SK-N-DZ (cell line): ENCODE measurements around the gene DEFB129. TPM values are rescaled to one million over a fixed set of nuclear protein-coding genes. Genes with fewer than 3 reads are reported as not detected.
"Not testable (repeated sequence)": the region's sequence is repeated elsewhere in the genome, so short reads cannot be mapped to it uniquely, and the experiment has no call there.

Source experiments
- DNase-seq: peaks from one replicate; pipeline ENCODE4 v3.0.0-alpha.2; 2015; ENCODE audit warnings: low spot score
- polyA plus RNA-seq, 2 experiments: library from polyadenylated mRNA; depleted of rRNA; stranded (reverse); fragments of >200 nt; gene quantifications; 2 replicates each; pipeline ENCODE4 v1.2.3, GENCODE V29; 2014

DEFB129 gene, protein sequence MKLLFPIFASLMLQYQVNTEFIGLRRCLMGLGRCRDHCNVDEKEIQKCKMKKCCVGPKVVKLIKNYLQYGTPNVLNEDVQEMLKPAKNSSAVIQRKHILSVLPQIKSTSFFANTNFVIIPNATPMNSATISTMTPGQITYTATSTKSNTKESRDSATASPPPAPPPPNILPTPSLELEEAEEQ
- not detected in 2 replicates for polyA plus RNA-seq (2014; cell fraction: cytosol; rRNA removed)
- not detected in 2 replicates for polyA plus RNA-seq (2014; cell fraction: nucleus; rRNA removed)

DNA sequence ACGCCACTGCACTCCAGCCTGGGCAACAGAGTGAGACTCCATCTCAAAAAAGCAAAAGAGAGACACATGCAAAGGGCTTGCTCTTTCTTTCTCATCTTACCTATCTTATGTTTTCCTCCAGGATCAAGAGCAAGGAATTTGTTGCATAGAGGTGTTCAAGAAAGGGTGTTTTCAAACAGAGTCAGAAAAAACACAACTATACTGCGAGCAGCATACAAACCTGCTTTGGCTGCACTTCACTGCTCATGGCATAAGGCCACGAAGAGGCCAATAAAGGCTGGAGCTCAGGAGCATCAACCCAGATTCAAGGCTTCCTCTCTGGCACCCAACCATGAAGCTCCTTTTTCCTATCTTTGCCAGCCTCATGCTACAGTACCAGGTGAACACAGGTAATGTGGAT is at the start of gene DEFB129:
DEFB129 (plus strand) TSS at position 301 of the 400 bp plus-strand sequence; CDS start at position 332, 31 bp downstream.
- no peak for DNase-seq

DNA sequence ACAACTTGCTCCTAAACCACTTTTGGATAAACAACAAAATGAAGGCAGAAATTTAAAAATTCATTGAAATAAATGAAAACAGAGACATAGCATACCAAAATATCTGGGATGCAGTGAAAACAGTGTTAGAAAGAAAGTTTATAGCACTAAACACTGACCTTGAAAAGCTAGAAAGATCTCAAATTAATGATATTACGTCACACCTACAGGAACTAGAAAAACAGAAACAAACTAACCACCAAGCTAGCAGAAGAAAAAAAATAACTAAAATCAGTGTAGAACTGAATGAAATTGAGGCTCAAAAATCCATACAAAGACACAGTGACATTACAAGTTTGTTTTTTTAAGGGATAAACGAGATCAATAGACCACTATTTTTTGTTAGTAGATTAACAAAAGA is 42.8 kb upstream of the DEFB129 start:
- no peak for DNase-seq

DNA sequence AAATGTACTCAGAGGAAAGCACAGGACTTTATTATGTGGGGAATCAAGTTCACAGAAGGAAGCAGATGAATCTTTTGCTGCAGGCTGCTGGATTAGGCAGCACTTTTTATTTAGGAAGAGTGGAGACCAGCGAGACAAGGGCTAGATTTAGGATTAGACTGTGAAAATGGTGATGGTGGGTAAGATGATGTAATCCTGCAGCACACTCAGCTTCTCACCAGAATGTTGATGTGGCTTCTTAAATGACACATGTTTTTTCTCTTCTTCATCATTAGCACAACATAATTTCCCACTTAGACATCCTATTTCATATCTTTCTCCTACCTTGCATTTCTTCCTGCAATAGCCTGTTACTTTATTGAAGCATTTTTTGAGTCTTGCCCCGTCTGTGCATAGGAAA is 39.3 kb upstream of the DEFB129 start:
- no peak for DNase-seq

DNA sequence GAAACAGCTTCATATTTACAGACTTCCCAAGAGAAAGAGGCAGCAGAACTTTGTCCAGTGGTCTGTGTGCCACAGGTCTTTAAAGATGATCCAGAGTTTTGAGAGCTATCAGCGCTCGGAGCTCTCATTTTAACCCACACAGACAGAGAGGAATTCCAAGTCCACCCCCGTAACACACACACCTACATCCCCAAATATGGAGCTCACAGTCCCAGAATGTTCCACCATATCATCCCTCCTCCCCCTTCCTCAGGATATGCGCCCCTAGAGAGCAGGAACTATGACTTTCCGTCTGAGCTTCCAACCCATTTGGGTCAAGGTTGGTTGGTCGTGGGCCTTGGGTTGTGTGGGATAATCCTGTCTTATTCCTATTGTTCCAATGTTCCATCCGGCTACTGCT is 37.4 kb upstream of the DEFB129 start, which contains the start of gene DEFB128:
DEFB128 (minus strand) TSS at position 101 of the 400 bp plus-strand sequence; CDS start at position 13, 88 bp downstream.
- no peak for DNase-seq

DNA sequence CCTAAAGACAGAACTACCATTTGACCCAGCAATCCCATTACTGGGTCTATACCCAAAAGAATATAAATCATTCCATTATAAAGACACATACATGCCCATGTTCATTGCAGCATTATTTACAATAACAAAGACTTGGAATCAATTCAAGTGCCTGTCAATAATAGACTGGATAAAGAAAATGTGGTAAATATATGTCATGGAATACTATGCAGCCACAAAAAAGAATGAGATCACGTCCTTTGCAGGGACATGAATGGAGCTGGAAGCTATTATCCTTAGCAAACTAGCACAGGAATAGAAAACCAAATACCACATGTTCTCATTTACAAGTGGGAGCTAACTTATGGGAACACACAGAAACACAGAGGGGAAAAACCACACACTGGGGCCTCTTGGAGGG is 28.8 kb upstream of the DEFB129 start:
- no peak for DNase-seq

DNA sequence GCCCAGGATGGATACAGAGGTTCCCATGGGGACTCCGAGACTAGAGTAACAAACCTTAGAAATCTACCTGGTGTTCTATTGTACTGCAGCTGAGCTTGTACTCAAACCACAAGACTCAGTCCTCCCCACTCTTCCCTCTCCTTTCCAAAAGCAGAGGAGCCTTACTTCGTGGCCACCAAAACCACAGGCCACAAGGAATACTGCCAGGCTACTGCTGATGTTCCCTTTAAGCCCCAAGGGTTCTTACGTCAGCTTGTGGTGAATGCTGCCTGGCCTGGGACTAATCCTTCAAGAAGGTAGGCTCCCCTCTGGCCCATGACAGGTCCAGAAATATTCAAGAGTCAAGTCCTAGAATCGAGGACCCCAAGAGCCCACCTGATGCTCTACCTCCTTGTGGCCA is 27.1 kb upstream of the DEFB129 start:
- DNase-seq, result no peak

DNA sequence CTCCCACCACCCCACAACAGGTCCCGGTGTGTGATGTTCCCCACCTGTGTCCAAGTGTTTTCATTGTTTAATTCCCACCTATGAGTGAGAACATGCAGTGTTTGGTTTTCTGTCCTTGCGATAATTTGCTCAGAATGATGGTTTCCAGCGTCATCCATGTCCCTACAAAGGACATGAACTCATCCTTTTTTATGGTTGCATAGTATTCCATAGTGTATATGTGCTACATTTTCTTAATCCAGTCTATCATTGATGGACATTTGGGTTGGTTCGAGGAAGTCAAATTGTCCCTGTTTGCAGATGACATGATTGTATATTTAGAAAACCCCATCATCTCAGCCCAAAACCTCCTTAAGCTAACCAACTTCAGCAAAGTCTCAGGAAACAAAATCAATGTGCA is 23.4 kb upstream of the DEFB129 start:
- DNase-seq, result not testable (repeated sequence)

DNA sequence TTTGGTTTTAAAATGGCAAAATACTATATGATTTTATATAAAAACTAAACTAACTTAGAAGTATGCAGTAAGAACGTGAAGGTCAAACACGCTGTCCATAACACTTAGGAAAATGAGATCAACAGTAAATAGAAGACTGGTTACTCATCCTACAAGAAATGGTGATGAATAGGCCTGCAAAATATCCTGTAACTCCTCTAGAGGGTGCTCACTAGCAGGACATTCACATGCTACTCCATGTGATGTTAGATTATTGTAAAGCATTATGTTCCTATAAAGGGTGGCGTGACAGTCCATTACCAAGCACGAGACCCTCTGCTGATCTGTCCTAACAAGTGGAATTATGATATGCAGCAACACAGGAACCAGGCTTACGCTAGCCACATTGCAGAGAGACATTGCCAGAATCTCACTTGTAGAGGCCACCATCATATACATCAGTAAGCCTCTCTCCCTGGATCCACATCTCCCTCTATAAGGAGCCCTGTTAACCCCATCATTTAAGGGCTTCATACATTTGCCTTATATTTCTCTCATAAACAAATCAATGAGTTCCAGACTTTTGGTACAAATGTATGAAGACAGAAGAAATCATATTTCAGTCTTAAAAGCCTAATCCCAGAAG is 18.0 kb upstream of the DEFB129 start:
- peak; percentile 49 for DNase-seq

DNA sequence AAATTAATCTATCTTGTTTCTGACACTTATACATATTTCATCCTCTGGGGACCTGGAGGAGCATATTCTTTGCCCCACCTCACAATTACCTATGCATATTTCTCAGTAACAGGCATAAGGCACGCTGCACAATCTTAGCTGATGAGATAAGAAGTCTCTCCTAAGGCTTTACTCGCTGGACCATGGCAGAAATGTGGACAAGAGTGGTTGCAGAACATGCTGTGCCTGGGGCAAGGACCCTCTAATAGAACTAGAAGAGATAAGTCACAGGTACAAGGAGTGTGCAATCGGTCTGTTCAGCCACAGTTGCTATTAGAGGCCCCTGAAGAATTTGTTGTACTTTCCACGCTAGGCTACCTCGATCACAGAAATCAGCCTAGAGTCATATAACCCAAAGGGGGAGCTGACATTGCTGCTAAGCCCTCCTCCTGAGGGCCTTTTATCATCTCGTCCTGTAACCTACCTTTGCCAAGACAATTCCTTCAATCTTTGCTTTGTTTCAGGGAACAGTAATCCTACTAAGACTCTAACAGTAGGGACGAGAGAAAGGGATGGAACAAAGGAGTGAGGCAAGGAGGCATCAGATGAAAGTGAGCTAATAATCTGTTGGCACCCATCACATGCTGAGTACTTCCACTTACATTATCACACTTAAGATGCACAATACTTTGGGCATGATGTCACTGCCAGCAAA is 16.1 kb upstream of the DEFB129 start:
- no peak for DNase-seq

DNA sequence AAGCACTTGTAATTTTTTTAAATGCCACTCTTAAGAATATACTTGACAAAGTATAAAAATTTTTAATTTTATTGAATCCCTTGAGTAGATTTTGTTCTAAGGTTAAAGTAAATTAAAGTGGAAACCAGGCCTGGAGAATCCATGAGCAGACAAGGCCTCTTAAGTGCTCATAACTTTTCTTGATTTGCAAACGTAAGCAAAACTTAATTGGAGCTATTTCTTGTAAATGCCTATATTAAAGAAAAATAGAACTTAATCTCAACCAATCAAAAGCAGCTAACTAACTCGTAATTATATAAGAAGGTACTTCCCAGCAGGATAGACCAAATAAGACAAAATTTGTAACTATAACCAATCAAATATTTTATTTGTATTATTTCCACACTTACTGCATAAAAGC is 12.7 kb upstream of the DEFB129 start:
- no peak for DNase-seq

DNA sequence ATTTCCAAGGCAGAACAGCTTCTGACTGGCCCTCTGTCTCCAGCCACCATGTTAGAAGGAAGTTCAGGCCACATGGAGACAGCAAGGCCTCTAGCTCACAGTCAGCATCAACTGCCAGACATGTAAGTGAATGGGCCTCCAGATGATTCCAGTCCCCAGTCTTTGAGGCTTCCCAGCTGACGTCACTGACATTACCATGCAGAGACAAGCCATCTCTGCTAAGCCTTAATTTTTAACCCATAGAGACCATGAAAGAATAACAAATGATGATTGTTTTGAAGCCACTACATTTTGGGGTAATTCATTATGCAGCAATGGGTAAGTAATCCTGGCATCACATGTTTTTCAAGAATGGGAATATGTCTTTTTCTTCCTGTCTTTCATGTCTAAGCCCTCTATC is 11.3 kb upstream of the DEFB129 start:
- DNase-seq, result no peak

DNA sequence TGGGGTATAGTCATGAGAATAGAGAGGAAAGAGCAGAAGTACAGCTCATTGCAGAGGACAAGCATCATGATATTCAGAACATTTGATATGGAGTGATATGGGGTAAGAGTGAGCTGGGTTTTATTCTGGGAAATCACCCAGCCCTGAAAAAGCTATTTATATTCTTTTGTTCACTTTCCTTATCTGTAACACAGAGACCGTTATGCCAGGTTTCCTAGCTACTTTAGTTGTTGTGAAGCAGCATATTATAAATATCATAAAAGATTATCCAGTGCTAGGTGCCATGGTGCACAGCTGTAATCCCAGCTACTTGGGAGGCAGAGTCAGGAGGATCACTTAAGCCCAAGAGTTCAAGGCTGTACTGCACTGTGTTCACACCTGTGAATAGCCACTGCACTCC is 9.8 kb upstream of the DEFB129 start:
- DNase-seq, result no peak

DNA sequence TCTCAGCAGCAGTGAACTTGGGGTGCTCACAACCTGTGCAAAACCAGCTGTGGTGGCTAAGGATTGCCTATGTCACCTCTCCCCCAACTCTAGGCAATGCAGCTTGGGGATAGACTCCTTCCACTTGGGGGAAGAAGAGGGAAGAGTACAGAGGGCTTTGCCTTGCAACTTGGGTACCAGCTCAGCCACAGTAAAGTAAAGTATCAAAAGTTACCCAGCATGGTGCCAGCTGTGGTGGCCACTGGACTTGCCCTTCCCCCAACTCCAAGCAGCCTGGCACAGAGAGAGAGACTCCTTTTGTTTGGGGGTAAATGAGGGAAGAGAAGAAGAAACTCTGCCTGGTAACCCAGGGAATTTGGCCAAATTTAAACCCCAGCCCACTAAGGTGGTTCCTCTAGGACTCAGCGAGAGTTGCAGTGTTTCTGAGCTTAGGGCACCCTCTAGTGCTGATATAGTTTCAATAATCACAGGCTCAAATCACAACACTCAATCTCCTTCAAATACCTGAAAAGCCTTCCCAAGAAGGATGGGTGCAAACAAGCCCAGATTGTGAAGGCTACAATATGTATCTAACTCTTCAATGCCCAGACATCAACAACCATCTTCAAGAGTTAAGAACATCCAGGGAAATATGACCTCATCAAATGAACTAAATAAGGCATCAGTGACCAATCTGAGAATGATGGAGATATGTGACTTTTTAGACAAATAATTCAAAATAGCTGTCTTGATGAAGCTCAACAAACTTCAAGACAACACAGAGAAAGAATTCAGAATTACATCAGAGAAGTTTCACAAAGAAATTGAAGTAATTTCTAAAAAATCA is 7.6 kb upstream of the DEFB129 start:
- DNase-seq, result peak; percentile 21

DNA sequence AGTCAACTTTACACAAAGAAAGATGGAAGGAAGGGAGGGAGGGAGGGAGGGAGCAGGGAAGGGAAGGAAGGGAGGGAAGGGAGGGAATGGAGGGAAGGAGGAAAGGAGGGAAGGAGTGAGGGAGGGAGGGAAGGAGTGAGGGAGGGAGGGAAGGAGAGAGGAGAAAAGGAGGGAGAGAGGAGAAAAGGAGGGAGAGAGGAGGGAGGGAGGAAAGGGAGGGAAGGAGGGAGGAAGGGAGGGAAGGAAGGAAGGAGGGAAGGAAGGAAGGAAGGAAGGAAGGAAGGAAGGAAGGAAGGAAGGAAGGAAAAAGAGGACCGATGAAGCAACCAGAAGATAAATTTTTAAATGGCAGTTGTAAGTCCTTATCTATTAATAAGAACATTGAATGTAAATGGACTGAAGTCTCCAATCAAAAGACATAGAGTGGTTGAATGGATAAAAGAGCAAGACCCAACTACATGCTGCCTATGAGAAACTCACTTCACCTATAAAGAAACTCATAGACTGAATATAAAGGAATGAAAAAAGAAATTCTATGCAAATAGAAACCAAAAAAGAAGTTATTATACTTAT is 5.7 kb upstream of the DEFB129 start:
- DNase-seq, result no peak

DNA sequence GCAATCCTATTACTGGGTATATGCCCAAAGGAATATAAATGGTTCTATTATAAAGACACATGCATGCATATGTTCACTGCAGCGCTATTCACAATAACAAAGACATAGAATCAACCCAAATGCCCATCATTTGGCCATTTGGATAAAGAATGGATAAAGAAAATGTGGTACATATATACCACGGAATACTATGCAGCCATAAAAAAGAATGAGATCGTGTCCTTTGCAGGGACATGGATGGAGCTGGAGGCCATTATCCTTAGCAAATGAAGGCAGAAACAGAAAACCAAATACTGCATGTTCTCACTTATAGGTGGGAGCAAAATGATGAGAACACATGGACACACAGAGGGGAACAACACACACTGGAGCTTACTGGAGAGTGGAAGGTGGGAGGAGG is 1.2 kb upstream of the DEFB129 start:
- DNase-seq, result not testable (repeated sequence)

DNA sequence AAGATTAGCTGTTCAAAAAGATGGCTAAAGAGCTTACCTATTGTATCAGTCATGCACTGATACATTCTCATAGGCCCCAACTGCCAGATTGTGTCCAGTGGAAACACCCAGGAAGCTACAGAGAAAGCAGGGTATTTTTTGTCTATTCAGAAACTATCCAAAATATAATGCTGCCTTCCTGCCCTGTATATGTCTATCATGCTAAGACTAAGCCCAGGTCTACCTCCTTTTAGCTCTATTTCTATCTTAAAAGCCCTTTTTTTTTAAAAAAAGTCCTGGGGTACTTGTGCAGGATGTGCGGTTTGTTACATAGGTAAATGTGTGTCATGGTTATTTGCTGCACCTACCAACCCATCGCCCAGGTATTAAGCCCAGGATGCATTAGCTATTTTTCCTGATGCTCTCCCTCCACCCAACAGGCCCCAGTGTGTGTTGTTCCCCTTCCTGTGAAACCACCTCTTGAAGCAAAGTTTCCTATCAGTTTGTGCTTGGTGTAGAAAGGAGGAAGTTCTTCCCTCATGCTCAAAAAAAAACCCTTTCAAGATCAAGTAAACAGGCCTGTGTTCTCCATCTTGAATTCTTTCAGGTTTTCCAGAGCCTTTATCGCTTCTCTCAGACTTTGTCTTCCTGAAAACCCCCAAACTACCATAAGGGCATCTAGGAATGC is 514 bp downstream of the DEFB129 start:
- DNase-seq, result no peak

DNA sequence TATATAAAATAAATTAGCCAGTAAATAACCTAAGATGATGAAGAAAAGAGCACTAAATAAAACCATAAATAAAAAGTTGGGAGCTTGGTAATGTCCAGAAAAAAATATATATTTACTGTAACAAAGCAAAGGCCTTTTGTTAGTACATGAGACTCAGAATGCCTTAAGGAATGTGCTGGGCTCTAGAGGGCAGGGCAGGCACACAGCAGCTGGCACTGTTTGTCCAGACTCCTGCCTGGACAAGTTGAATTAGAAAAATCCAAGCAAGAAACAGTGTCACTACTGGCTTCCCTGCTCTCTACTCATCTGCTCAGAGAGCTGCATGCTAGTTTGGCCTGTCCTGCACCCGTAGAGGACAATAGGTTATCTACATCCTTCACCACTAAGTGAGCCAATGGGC is 8.8 kb downstream of the DEFB129 start:
- no peak for DNase-seq

DNA sequence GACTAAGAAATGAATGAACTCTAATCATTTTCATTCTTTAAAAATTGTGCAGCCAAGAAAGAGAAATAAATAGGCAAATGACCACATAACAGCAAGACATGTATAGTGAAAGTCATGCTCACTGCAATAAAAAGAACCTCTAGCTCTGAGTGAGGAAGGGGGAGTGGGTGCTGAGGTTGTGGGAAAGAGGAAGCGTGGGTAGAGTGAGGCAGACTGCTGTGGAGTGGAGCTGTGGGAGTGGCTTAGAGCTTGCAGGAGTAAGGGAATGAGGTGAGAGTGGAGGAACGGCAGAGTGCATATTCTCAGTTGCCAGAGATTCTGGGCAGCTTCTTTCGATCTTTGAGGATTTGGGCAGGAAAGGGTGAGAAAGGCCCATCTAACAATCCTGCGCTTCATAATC is 10.4 kb downstream of the DEFB129 start:
- no peak for DNase-seq

DNA sequence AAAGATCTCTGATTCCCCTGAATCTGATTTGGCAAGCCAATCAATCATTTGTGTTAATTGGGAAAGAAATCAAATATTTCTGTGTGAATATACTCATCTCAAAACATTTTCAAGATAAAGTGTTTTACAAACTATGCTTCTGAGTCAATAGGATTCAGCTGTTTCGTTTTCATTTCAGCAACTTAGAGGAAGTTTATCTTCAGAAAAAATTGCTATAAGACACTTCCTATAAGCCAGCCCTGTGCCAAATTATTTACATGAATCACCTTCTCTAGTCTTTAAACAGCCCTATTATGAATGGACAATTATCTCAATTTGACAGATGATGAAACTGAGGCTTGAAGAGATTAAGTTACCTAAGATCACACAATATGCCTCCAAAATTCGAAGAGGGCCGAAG is 10.9 kb downstream of the DEFB129 start:
- no peak for DNase-seq

DNA sequence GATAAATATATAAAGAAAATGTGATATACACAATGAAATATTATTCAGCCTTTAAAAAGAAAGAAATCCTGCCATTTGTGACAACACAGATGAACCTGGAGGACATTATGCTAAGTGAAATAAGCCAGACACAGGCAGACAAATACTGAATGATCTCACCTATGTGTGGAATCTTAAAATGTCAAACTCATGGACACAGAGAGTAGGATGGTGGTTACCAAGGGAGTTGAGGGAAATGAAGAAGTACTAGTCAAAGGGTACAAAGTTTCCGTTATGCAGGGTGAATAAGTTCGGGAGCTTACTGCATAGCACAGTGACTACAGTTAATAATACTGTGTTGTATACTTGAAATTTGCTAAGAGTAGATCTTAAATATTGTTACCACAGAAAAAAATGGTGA is 15.8 kb downstream of the DEFB129 start:
- no peak for DNase-seq

DNA sequence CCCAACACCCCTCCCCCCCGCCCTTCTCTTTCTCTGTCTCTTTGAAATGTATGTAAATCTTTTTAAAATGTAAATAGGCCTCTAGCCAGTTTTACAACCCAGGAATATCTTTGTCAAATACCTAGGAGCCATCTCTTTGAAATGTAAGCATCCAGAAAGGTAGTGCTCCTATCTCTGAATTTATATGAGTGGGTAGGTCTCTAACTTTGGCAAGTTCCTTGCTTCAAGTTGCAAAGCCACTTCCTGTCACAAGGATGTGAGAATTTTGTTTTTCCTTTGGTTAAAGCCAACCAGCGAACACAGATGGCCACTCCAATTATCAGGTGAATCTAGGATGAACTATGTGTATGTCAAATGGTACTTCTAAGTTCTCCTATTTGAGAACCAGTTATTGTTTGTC is 24.3 kb downstream of the DEFB129 start:
- no peak for DNase-seq
